ENCODE data around the gene ARHGAP21. TPM values are rescaled to one million over a fixed set of nuclear protein-coding genes. Genes with fewer than 3 reads are reported as not detected.

ARHGAP21 gene
- total and polyA plus RNA-seq, 2 experiments from 2014 or later: 15.3 to 44.5 TPM

DNA sequence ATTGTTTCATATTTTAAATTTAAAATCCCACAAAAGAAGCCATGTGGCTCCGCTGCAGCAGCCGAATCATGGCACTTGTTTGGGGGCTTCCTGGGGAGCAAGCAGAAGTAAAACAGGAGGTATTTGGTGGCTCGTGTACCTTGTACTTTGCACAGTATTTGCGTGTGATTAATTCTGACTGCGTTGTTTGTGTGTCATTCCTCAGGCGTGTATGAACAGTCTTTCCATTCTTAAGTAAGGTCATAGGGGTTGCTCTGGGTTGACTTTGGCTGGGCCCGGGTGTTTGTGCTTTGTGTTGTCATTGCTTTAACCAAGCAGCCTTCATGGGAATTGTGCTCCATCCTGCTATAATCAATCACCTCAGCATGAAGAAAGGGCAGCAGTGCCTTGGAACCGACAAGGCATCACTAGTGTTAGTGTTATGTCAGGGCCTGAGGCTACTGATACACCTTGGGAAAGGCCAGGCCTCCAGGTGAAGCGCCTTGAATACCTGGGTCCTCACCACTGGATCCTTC, 182.4 kb downstream of the ARHGAP21 start (continued):
- TF ChIP-seq POLR2AphosphoS5 (IDR thresholded peaks at IDR 0.05; ENCODE audit: low read depth): no peak
- TF ChIP-seq JUNB (IDR thresholded peaks at IDR 0.05; ENCODE audit: unreplicated experiment): no peak
- TF ChIP-seq STAT1 (IDR thresholded peaks at IDR 0.05; ENCODE audit: unreplicated experiment): no peak
- TF ChIP-seq, protein P1, sequence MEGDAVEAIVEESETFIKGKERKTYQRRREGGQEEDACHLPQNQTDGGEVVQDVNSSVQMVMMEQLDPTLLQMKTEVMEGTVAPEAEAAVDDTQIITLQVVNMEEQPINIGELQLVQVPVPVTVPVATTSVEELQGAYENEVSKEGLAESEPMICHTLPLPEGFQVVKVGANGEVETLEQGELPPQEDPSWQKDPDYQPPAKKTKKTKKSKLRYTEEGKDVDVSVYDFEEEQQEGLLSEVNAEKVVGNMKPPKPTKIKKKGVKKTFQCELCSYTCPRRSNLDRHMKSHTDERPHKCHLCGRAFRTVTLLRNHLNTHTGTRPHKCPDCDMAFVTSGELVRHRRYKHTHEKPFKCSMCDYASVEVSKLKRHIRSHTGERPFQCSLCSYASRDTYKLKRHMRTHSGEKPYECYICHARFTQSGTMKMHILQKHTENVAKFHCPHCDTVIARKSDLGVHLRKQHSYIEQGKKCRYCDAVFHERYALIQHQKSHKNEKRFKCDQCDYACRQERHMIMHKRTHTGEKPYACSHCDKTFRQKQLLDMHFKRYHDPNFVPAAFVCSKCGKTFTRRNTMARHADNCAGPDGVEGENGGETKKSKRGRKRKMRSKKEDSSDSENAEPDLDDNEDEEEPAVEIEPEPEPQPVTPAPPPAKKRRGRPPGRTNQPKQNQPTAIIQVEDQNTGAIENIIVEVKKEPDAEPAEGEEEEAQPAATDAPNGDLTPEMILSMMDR (conservative IDR thresholded peaks at IDR 0.05; ENCODE audit: low read depth in 2 of 2): no peak
- TF ChIP-seq ZNF331 (CRISPR knock-in tag; IDR thresholded peaks at IDR 0.05; ENCODE audit: low read depth): no peak
- no peak for TF ChIP-seq EZH2phosphoT487 (IDR thresholded peaks at IDR 0.05; ENCODE audit: unreplicated experiment)

DNA sequence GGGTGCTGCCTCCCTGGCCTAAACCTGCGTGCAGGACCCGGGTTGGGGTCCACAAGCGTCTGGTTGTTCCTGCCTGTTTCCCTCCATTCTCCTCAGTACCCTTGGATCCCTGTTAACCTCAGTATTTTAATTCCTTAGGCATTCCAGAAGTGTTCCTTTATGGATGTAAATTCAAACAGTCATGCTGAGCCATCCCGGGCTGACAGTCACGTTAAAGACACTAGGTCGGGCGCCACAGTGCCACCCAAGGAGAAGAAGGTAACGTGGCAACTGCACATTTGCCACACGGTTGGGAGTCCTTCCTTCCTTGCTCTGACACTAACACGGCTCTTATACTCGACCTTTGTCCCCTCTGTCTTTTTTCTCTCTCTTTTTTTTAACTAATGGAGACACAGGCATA, 187.1 kb downstream of the ARHGAP21 start:
- Mint-ChIP-seq H3K36me3 (ENCODE audit: low read depth) (peaks cover 33% of the 10 kb centered on the region), H3K4me1 (peaks cover 2% of the 10 kb centered on the region; the same call in 1 of the 3 replicates), H3K9me3 (no peaks in the 10 kb centered on the region; the same call in 2 of the 3 replicates), H3K4me3 (no peak overlapping the region), H3K27me3 (ENCODE audit: insufficient read depth, low read depth, poor library complexity) (no peaks in the 10 kb centered on the region), H3K27ac (no peak overlapping the region)
- Histone ChIP-seq H3K4me3 (no peak overlapping the region), H3K4me2 (no peak overlapping the region), H3K79me2 (replicated peaks; ENCODE audit: insufficient read depth) (no peaks in the 10 kb centered on the region), H3F3A (replicated peaks; ENCODE audit: low read depth) (no peaks in the 10 kb centered on the region), H3K9me2 (ENCODE audit: insufficient read depth) (0 out of 2 replicates have a peak, but pooled peaks cover 3% of the 10 kb centered on the region), H3K36me3 (ENCODE audit: insufficient read depth) (no peaks in the 10 kb centered on the region), H2AFZ (no peak overlapping the region), H4K20me1 (replicated peaks; ENCODE audit: insufficient read depth) (no peaks in the 10 kb centered on the region), H3K27me3 (ENCODE audit: insufficient read depth) (no peaks in the 10 kb centered on the region), H3K4me1 (ENCODE audit: insufficient read depth) (no peaks in the 10 kb centered on the region), H3K27ac (ENCODE audit: low read depth) (no peak overlapping the region)
- no peak for DNase-seq (ENCODE audit: low spot score)
- no peak for ATAC-seq
- TF ChIP-seq POLR2AphosphoS5 (IDR thresholded peaks at IDR 0.05; ENCODE audit: low read depth) (no peak), NANOG (IDR thresholded peaks at IDR 0.05; ENCODE audit: borderline replicate concordance) (no peak), ZNF331 (CRISPR knock-in tag; IDR thresholded peaks at IDR 0.05; ENCODE audit: low read depth) (no peak), CREB1 (CRISPR knock-in tag; IDR thresholded peaks at IDR 0.05; ENCODE audit: low read depth) (no peak), EZH2phosphoT487 (IDR thresholded peaks at IDR 0.05; ENCODE audit: unreplicated experiment) (no peak), ZNF114 (CRISPR knock-in tag; IDR thresholded peaks at IDR 0.05) (no peak), STAT1 (IDR thresholded peaks at IDR 0.05; ENCODE audit: unreplicated experiment) (no peak)
- TF ChIP-seq, protein P2, sequence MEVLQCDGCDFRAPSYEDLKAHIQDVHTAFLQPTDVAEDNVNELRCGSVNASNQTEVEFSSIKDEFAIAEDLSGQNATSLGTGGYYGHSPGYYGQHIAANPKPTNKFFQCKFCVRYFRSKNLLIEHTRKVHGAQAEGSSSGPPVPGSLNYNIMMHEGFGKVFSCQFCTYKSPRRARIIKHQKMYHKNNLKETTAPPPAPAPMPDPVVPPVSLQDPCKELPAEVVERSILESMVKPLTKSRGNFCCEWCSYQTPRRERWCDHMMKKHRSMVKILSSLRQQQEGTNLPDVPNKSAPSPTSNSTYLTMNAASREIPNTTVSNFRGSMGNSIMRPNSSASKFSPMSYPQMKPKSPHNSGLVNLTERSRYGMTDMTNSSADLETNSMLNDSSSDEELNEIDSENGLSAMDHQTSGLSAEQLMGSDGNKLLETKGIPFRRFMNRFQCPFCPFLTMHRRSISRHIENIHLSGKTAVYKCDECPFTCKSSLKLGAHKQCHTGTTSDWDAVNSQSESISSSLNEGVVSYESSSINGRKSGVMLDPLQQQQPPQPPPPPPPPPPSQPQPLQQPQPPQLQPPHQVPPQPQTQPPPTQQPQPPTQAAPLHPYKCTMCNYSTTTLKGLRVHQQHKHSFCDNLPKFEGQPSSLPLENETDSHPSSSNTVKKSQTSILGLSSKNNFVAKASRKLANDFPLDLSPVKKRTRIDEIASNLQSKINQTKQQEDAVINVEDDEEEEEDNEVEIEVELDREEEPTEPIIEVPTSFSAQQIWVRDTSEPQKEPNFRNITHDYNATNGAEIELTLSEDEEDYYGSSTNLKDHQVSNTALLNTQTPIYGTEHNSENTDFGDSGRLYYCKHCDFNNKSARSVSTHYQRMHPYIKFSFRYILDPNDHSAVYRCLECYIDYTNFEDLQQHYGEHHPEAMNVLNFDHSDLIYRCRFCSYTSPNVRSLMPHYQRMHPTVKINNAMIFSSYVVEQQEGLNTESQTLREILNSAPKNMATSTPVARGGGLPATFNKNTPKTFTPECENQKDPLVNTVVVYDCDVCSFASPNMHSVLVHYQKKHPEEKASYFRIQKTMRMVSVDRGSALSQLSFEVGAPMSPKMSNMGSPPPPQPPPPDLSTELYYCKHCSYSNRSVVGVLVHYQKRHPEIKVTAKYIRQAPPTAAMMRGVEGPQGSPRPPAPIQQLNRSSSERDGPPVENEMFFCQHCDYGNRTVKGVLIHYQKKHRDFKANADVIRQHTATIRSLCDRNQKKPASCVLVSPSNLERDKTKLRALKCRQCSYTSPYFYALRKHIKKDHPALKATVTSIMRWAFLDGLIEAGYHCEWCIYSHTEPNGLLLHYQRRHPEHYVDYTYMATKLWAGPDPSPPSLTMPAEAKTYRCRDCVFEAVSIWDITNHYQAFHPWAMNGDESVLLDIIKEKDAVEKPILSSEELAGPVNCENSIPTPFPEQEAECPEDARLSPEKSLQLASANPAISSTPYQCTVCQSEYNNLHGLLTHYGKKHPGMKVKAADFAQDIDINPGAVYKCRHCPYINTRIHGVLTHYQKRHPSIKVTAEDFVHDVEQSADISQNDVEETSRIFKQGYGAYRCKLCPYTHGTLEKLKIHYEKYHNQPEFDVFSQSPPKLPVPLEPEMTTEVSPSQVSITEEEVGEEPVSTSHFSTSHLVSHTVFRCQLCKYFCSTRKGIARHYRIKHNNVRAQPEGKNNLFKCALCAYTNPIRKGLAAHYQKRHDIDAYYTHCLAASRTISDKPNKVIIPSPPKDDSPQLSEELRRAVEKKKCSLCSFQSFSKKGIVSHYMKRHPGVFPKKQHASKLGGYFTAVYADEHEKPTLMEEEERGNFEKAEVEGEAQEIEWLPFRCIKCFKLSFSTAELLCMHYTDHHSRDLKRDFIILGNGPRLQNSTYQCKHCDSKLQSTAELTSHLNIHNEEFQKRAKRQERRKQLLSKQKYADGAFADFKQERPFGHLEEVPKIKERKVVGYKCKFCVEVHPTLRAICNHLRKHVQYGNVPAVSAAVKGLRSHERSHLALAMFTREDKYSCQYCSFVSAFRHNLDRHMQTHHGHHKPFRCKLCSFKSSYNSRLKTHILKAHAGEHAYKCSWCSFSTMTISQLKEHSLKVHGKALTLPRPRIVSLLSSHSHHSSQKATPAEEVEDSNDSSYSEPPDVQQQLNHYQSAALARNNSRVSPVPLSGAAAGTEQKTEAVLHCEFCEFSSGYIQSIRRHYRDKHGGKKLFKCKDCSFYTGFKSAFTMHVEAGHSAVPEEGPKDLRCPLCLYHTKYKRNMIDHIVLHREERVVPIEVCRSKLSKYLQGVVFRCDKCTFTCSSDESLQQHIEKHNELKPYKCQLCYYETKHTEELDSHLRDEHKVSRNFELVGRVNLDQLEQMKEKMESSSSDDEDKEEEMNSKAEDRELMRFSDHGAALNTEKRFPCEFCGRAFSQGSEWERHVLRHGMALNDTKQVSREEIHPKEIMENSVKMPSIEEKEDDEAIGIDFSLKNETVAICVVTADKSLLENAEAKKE (CRISPR knock-in tag; IDR thresholded peaks at IDR 0.05): no peak
- TF ChIP-seq, protein P3, sequence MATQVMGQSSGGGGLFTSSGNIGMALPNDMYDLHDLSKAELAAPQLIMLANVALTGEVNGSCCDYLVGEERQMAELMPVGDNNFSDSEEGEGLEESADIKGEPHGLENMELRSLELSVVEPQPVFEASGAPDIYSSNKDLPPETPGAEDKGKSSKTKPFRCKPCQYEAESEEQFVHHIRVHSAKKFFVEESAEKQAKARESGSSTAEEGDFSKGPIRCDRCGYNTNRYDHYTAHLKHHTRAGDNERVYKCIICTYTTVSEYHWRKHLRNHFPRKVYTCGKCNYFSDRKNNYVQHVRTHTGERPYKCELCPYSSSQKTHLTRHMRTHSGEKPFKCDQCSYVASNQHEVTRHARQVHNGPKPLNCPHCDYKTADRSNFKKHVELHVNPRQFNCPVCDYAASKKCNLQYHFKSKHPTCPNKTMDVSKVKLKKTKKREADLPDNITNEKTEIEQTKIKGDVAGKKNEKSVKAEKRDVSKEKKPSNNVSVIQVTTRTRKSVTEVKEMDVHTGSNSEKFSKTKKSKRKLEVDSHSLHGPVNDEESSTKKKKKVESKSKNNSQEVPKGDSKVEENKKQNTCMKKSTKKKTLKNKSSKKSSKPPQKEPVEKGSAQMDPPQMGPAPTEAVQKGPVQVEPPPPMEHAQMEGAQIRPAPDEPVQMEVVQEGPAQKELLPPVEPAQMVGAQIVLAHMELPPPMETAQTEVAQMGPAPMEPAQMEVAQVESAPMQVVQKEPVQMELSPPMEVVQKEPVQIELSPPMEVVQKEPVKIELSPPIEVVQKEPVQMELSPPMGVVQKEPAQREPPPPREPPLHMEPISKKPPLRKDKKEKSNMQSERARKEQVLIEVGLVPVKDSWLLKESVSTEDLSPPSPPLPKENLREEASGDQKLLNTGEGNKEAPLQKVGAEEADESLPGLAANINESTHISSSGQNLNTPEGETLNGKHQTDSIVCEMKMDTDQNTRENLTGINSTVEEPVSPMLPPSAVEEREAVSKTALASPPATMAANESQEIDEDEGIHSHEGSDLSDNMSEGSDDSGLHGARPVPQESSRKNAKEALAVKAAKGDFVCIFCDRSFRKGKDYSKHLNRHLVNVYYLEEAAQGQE (IDR thresholded peaks at IDR 0.05; ENCODE audit: unreplicated experiment): no peak
- TF ChIP-seq, protein P1 (conservative IDR thresholded peaks at IDR 0.05; ENCODE audit: low read depth in 2 of 2): no peak

Measured in GM23338 (cell line).